ENCODE measurements around the gene VWA2.

The VWA2 gene

DNA sequence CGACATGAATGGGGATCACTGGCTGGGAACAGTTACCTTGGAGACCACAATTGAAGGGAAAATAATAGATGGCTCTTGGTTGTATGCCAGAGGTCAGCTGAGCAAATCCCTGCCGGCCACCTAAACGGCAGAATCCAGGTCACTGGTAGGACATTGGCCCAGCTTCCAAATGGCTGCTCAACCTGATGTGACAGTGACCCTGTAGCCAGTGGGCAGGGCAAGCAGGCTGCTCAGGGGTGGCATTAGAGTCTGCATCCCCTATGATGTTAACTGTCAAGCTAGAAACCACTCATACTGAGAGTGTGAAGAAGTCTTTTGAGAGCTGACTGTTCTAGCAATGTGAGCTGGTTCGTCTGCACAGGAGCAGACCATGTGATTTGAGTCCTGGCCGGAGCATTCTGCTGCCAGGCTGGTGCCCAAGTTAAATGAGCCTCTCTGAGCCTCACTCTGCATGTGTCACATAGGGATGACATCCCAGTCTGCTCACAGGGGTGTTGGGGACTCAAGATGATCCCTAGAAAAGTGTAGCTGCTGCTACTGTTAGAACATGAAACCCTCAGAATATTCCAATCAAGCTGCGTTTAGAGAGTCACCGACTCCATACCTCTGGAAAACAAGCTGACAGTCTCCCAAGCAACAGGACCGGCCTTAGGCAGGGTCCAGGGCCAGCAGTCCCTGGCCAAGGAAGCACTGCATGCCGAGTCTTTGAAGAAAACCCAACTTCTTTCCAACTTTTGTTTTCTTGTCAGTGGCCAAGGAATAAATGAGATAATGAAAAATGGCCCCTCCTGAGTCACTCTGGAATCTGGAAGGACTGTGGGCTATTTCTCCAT, 69.7 kb downstream of the VWA2 start:
- Histone ChIP-seq H3K14ac (ENCODE audit: low read length) (no peak overlapping the region), H4K8ac (ENCODE audit: low read depth, low read length) (no peak overlapping the region), H3K18ac (ENCODE audit: low read length) (no peak overlapping the region), H2BK15ac (ENCODE audit: low read length) (peak overlapping the region; percentile 7), H2BK120ac (ENCODE audit: low read depth, low read length) (no peak overlapping the region), H2AK5ac (ENCODE audit: low read depth, low read length) (peak overlapping the region; percentile 71), H3K23ac (ENCODE audit: low read depth, low read length, poor library complexity) (no peak overlapping the region), H3K36me3 (replicated peaks in 1 of 2; ENCODE audit: control insufficient read depth in 2 of 2, insufficient read depth in 2 of 2, low read length in 2 of 2) (no peaks in the 10 kb centered on the region), H3K4me2 (ENCODE audit: insufficient read depth, low read length, poor library complexity, severe bottlenecking) (no peak overlapping the region), H3K4me3 (ENCODE audit: low read length in 2 of 2) (no peak overlapping the region), H3K27me3 (ENCODE audit: control insufficient read depth in 3 of 3, insufficient read depth in 3 of 3, low read depth in 1 of 3, low read length in 3 of 3) (no peaks in the 10 kb centered on the region), H3K27ac (replicated peaks; ENCODE audit: low read length) (no peak overlapping the region), H3K4me1 (ENCODE audit: control insufficient read depth in 2 of 2, insufficient read depth in 1 of 2, low read depth in 1 of 2, low read length in 2 of 2) (peaks cover 14 to 23% of the 10 kb centered on the region in 2 donors), H3K79me1 (ENCODE audit: low read depth, low read length) (no peaks in the 10 kb centered on the region), H3K9me3 (replicated peaks in 1 of 2; ENCODE audit: control insufficient read depth in 2 of 2, insufficient read depth in 1 of 2, low read depth in 1 of 2, low read length in 2 of 2) (no peaks in the 10 kb centered on the region), H3K4ac (ENCODE audit: low read length) (no peak overlapping the region), H3K9ac (ENCODE audit: low read depth, low read length, poor library complexity) (no peak overlapping the region), H2BK5ac (ENCODE audit: low read length) (peak overlapping the region; percentile 36), H2BK12ac (ENCODE audit: low read length) (no peak overlapping the region), H4K91ac (ENCODE audit: low read depth, low read length, poor library complexity) (no peak overlapping the region), H2AFZ (ENCODE audit: low read length) (no peak overlapping the region)
- peak; percentile 15 for DNase-seq (ENCODE audit: low spot score)
- WGBS, 2 donors (ENCODE audit: extremely low coverage in 2 of 2, insufficient read length in 2 of 2, insufficient replicate concordance in 1 of 2), result no CpG with 5 or more reads among the region's 9 CpGs

DNA sequence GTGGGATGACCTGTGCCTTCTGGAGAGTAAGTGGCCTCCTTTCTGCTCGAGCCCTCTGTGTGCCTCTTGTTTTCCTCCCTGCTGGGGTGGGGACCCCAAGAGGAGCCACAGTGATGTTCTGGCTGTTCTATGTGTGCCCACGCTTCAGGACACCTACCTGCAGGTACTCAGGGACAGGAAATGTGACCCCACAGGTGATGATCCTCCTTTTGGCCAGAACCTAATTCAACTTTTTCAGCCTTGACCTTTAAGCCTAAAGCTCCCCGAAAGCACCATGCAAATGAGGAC, 70.3 kb downstream of the VWA2 start:
- H4K8ac ChIP-seq (ENCODE audit: low read depth, low read length), result peak overlapping the region; percentile 32
- no peaks in the 10 kb centered on the region for H3K36me3 ChIP-seq (replicated peaks in 1 of 2; ENCODE audit: control insufficient read depth in 2 of 2, insufficient read depth in 2 of 2, low read length in 2 of 2)
- no peak overlapping the region for H3K18ac ChIP-seq (ENCODE audit: low read length)
- H3K27ac ChIP-seq (replicated peaks; ENCODE audit: low read length), result no peak overlapping the region
- H3K4ac ChIP-seq (ENCODE audit: low read length), result no peak overlapping the region
- no peak overlapping the region for H3K14ac ChIP-seq (ENCODE audit: low read length)
- H4K91ac ChIP-seq (ENCODE audit: low read depth, low read length, poor library complexity), result no peak overlapping the region
- no CpG with 5 or more reads among the region's 3 CpGs for WGBS, 2 donors (ENCODE audit: extremely low coverage in 2 of 2, insufficient read length in 2 of 2, insufficient replicate concordance in 1 of 2)
- peaks cover 13 to 21% of the 10 kb centered on the region in 2 donors for H3K4me1 ChIP-seq (ENCODE audit: control insufficient read depth in 2 of 2, insufficient read depth in 1 of 2, low read depth in 1 of 2, low read length in 2 of 2)
- no peak overlapping the region for H3K23ac ChIP-seq (ENCODE audit: low read depth, low read length, poor library complexity)
- H3K4me2 ChIP-seq (ENCODE audit: insufficient read depth, low read length, poor library complexity, severe bottlenecking), result no peak overlapping the region
- H3K9ac ChIP-seq (ENCODE audit: low read depth, low read length, poor library complexity), result no peak overlapping the region
- H2BK5ac ChIP-seq (ENCODE audit: low read length), result peak overlapping the region; percentile 36
- H2BK15ac ChIP-seq (ENCODE audit: low read length), result peak overlapping the region; percentile 7
- H3K4me3 ChIP-seq (ENCODE audit: low read length in 2 of 2), result no peak overlapping the region
- peak overlapping the region; percentile 71 for H2AK5ac ChIP-seq (ENCODE audit: low read depth, low read length)
- H3K79me1 ChIP-seq (ENCODE audit: low read depth, low read length), result no peaks in the 10 kb centered on the region
- H2BK12ac ChIP-seq (ENCODE audit: low read length), result no peak overlapping the region
- H2AFZ ChIP-seq (ENCODE audit: low read length), result no peak overlapping the region
- no peak for DNase-seq (ENCODE audit: low spot score)
- no peaks in the 10 kb centered on the region for H3K27me3 ChIP-seq (ENCODE audit: control insufficient read depth in 3 of 3, insufficient read depth in 3 of 3, low read depth in 1 of 3, low read length in 3 of 3)
- H3K9me3 ChIP-seq (replicated peaks in 1 of 2; ENCODE audit: control insufficient read depth in 2 of 2, insufficient read depth in 1 of 2, low read depth in 1 of 2, low read length in 2 of 2), result no peaks in the 10 kb centered on the region
- H2BK120ac ChIP-seq (ENCODE audit: low read depth, low read length), result no peak overlapping the region

GRCh38 chr10:114310346-114310745, 71.3 kb downstream of the VWA2 start:
- Histone ChIP-seq H3K36me3 (replicated peaks in 1 of 2; ENCODE audit: control insufficient read depth in 2 of 2, insufficient read depth in 2 of 2, low read length in 2 of 2) (no peaks in the 10 kb centered on the region), H3K4ac (ENCODE audit: low read length) (no peak overlapping the region), H4K8ac (ENCODE audit: low read depth, low read length) (peak overlapping the region; percentile 78), H3K14ac (ENCODE audit: low read length) (no peak overlapping the region), H2BK12ac (ENCODE audit: low read length) (peak overlapping the region; percentile 80), H3K4me2 (ENCODE audit: insufficient read depth, low read length, poor library complexity, severe bottlenecking) (no peak overlapping the region), H3K27ac (replicated peaks; ENCODE audit: low read length) (no peak overlapping the region), H2AFZ (ENCODE audit: low read length) (peak overlapping the region; percentile 5), H3K4me1 (ENCODE audit: control insufficient read depth in 2 of 2, insufficient read depth in 1 of 2, low read depth in 1 of 2, low read length in 2 of 2) (peaks cover 13 to 17% of the 10 kb centered on the region in 2 donors), H2BK15ac (ENCODE audit: low read length) (peak overlapping the region; percentile 47), H2BK5ac (ENCODE audit: low read length) (no peak overlapping the region), H2BK120ac (ENCODE audit: low read depth, low read length) (no peak overlapping the region), H3K9me3 (replicated peaks in 1 of 2; ENCODE audit: control insufficient read depth in 2 of 2, insufficient read depth in 1 of 2, low read depth in 1 of 2, low read length in 2 of 2) (no peaks in the 10 kb centered on the region), H3K23ac (ENCODE audit: low read depth, low read length, poor library complexity) (peak overlapping the region; percentile 28), H3K4me3 (ENCODE audit: low read length in 2 of 2) (no peak overlapping the region), H4K91ac (ENCODE audit: low read depth, low read length, poor library complexity) (peak overlapping the region; percentile 11), H3K27me3 (ENCODE audit: control insufficient read depth in 3 of 3, insufficient read depth in 3 of 3, low read depth in 1 of 3, low read length in 3 of 3) (no peaks in the 10 kb centered on the region), H3K18ac (ENCODE audit: low read length) (peak overlapping the region; percentile 87), H2AK5ac (ENCODE audit: low read depth, low read length) (peak overlapping the region; percentile 60), H3K9ac (ENCODE audit: low read depth, low read length, poor library complexity) (peak overlapping the region; percentile 18), H3K79me1 (ENCODE audit: low read depth, low read length) (no peaks in the 10 kb centered on the region)
- no peak for DNase-seq (ENCODE audit: low spot score)
- no CpG with 5 or more reads among the region's 10 CpGs for whole genome bisulfite sequencing, 2 donors (ENCODE audit: extremely low coverage in 2 of 2, insufficient read length in 2 of 2, insufficient replicate concordance in 1 of 2)

- Histone ChIP-seq H4K91ac (ENCODE audit: low read depth, low read length, poor library complexity) (no peak overlapping the region), H3K27me3 (ENCODE audit: control insufficient read depth in 3 of 3, insufficient read depth in 3 of 3, low read depth in 1 of 3, low read length in 3 of 3) (no peaks in the 10 kb centered on the region), H3K23ac (ENCODE audit: low read depth, low read length, poor library complexity) (no peak overlapping the region), H2AK5ac (ENCODE audit: low read depth, low read length) (no peak overlapping the region), H3K27ac (replicated peaks; ENCODE audit: low read length) (no peak overlapping the region), H3K9ac (ENCODE audit: low read depth, low read length, poor library complexity) (no peak overlapping the region), H3K4me3 (ENCODE audit: low read length in 2 of 2) (no peak overlapping the region), H3K79me1 (ENCODE audit: low read depth, low read length) (no peaks in the 10 kb centered on the region), H3K14ac (ENCODE audit: low read length) (no peak overlapping the region), H3K4ac (ENCODE audit: low read length) (no peak overlapping the region), H2BK12ac (ENCODE audit: low read length) (no peak overlapping the region), H2BK120ac (ENCODE audit: low read depth, low read length) (no peak overlapping the region), H2BK15ac (ENCODE audit: low read length) (no peak overlapping the region), H2AFZ (ENCODE audit: low read length) (no peak overlapping the region), H4K8ac (ENCODE audit: low read depth, low read length) (no peak overlapping the region), H3K36me3 (replicated peaks in 1 of 2; ENCODE audit: control insufficient read depth in 2 of 2, insufficient read depth in 2 of 2, low read length in 2 of 2) (no peaks in the 10 kb centered on the region), H2BK5ac (ENCODE audit: low read length) (no peak overlapping the region), H3K4me2 (ENCODE audit: insufficient read depth, low read length, poor library complexity, severe bottlenecking) (no peak overlapping the region), H3K9me3 (replicated peaks in 1 of 2; ENCODE audit: control insufficient read depth in 2 of 2, insufficient read depth in 1 of 2, low read depth in 1 of 2, low read length in 2 of 2) (no peaks in the 10 kb centered on the region), H3K4me1 (ENCODE audit: control insufficient read depth in 2 of 2, insufficient read depth in 1 of 2, low read depth in 1 of 2, low read length in 2 of 2) (peaks cover 14 to 18% of the 10 kb centered on the region in 2 donors), H3K18ac (ENCODE audit: low read length) (peak overlapping the region; percentile 66)
- no CpG with 5 or more reads among the region's 6 CpGs for WGBS, 2 donors (ENCODE audit: extremely low coverage in 2 of 2, insufficient read length in 2 of 2, insufficient replicate concordance in 1 of 2)
- DNase-seq (ENCODE audit: low spot score), result no peak
These were observed 72.0 kb downstream of the VWA2 start for GRCh38 chr10:114311023-114311422.
